Measurements from ENCODE around the gene LRRC53.

Gene LRRC53

GRCh38 chr1:74453277-74453676, 59.1 kb downstream of the LRRC53 start:
- in situ Hi-C loops (cut with HindIII; ENCODE audit: low pct_unique_long_range_greater_than_20kb, low sequenced_read_pairs): no loop called here
- TF ChIP-seq JUND (IDR thresholded peaks at IDR 0.05; ENCODE audit: low read depth): no peak
- DNase-seq (ENCODE audit: low read depth in 1 of 2, low spot score in 1 of 2): no peak

DNA sequence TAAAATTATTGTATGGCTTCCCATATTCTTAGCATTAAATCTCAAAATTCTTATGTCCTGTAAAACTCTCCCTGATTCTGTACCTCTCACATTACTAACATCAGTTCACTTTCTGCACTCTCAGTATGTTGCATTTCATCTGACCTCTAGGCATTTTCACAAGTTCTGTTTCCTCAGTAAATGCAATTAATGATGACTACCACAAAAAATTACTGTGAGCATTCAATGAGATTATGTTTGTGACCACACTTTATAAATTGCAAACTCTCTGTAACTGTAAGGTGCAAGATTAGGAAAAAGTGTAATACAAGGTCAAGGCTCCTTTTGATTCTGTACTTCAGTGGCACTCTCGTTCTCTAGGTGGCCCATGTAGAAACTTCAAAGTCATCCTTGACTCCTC, 60.4 kb downstream of the LRRC53 start:
- TF ChIP-seq JUND (IDR thresholded peaks at IDR 0.05; ENCODE audit: low read depth): no peak
- in situ Hi-C loops (cut with HindIII; ENCODE audit: low pct_unique_long_range_greater_than_20kb, low sequenced_read_pairs): no loop called here
- DNase-seq (ENCODE audit: low read depth in 1 of 2, low spot score in 1 of 2): no peak

GRCh38 chr1:74437035-74437434, 75.4 kb downstream of the LRRC53 start:
- no peak for DNase-seq (ENCODE audit: low read depth in 1 of 2, low spot score in 1 of 2)
- no peak for TF ChIP-seq JUND (IDR thresholded peaks at IDR 0.05; ENCODE audit: low read depth)
- in situ Hi-C loops (cut with HindIII; ENCODE audit: low pct_unique_long_range_greater_than_20kb, low sequenced_read_pairs): no loop called here

- in situ Hi-C loops (cut with HindIII; ENCODE audit: low pct_unique_long_range_greater_than_20kb, low sequenced_read_pairs): no loop called here
- no peak for TF ChIP-seq JUND (IDR thresholded peaks at IDR 0.05; ENCODE audit: low read depth)
- DNase-seq (ENCODE audit: low read depth in 1 of 2, low spot score in 1 of 2): no peak
Observed at GRCh38 chr1:74436078-74436477, 76.3 kb downstream of the LRRC53 start.

GRCh38 chr1:74434321-74434720, 78.1 kb downstream of the LRRC53 start:
- in situ Hi-C loops (cut with HindIII; ENCODE audit: low pct_unique_long_range_greater_than_20kb, low sequenced_read_pairs): no loop called here
- DNase-seq (ENCODE audit: low read depth in 1 of 2, low spot score in 1 of 2): no peak
- TF ChIP-seq JUND (IDR thresholded peaks at IDR 0.05; ENCODE audit: low read depth): no peak

DNA sequence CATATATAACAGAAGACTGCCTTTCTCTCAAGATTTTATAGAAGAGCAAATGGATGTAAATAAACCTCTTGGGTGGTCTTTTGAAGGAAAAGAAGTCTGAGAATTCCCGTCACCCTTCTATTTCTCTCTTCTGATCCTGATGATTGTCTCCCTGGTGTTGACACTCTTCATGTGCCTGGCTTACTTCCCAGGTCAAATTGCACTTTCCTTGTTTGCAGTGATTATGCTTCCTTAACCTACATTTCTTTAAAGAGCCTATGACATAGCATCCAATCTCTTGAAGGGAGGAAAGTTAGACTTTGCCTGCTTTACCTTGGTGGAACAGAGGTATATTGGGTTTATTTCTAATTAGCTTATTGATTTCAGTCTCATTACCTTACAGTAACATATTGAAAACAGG, 80.1 kb downstream of the LRRC53 start:
- DNase-seq (ENCODE audit: low read depth in 1 of 2, low spot score in 1 of 2): peak in 1 of 2 experiments; percentile 54
- in situ Hi-C loops (cut with HindIII; ENCODE audit: low pct_unique_long_range_greater_than_20kb, low sequenced_read_pairs): no loop called here
- no peak for TF ChIP-seq JUND (IDR thresholded peaks at IDR 0.05; ENCODE audit: low read depth)

DNA sequence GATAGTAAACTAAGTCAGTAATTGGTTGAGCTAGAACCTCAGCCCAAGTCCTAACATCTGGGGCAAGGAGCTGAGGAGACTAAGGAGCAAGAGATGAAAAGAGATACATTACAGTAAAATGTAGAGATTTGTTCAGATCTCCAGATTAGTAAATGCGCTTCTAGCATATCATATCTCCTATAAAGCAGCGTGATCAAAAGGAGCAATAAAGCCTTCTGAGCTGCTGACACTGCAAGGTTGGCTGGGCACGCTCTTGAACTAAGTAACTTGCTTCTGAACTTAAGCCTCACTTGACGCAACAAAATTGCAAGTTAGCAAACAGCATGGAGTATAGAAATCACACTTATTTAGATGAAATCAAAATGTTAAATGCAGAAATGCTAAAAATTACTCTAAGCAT, 80.9 kb downstream of the LRRC53 start:
- in situ Hi-C loops (cut with HindIII; ENCODE audit: low pct_unique_long_range_greater_than_20kb, low sequenced_read_pairs): no loop called here

DNA sequence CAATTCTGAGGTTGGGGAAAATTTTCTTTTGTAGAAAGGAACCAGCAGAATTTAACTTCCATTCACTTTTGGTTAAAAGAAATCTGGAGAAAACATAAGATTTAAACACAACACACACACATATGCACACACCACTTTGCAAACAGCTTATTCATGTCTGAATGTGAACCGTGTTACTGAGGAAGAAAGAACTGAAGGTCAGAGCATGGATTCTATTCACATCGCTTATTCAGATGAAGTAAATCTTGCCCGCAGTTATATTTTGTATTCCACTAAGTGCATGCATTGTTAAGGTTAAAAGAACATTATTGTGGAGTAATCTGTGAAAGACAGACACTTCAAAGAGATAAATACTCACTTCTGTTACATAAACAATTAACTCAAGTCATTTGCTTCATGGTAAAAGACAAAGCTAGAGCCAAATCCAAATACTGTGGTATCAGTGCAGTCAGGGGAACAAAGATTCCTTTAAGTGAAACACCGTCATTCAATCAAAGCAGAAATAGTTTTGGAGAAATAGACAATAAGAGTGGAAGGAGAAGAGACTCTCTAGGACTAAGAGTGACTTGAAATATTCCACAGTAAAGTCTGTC, 82.0 kb downstream of the LRRC53 start:
- in situ Hi-C loops (cut with HindIII; ENCODE audit: low pct_unique_long_range_greater_than_20kb, low sequenced_read_pairs): no loop called here
- no peak for DNase-seq (ENCODE audit: low read depth in 1 of 2, low spot score in 1 of 2)
- no peak for TF ChIP-seq JUND (IDR thresholded peaks at IDR 0.05; ENCODE audit: low read depth)

More for the DNA sequence above, 80.9 kb downstream of the LRRC53 start:
- DNase-seq (ENCODE audit: low read depth in 1 of 2, low spot score in 1 of 2): no peak
- no peak for TF ChIP-seq JUND (IDR thresholded peaks at IDR 0.05; ENCODE audit: low read depth)

- DNase-seq (ENCODE audit: low read depth in 1 of 2, low spot score in 1 of 2): no peak
- no peak for TF ChIP-seq JUND (IDR thresholded peaks at IDR 0.05; ENCODE audit: low read depth)
- in situ Hi-C loops (cut with HindIII; ENCODE audit: low pct_unique_long_range_greater_than_20kb, low sequenced_read_pairs): no loop called here
Observed at GRCh38 chr1:74429580-74429979, 82.8 kb downstream of the LRRC53 start.

DNA sequence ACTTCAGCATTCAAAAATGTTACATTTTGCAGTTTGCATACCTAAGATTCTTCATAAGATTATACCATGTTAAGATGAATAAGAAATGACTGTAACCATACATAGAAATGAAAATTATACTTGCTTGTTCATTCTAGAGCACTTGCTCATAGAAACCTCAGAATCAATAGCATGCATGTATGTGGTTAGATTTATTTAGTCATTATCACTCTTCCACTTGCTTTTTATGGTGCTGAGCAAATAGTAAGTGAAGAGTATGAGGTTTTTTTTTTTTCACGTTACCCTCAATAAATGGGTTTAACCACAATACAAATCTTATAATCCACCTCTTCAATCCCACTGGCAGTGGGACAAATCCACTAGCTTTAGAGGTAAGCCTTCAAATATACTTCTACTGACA, 84.7 kb downstream of the LRRC53 start:
- no peak for DNase-seq (ENCODE audit: low read depth in 1 of 2, low spot score in 1 of 2)
- in situ Hi-C loops (cut with HindIII; ENCODE audit: low pct_unique_long_range_greater_than_20kb, low sequenced_read_pairs): no loop called here
- no peak for TF ChIP-seq JUND (IDR thresholded peaks at IDR 0.05; ENCODE audit: low read depth)

DNA sequence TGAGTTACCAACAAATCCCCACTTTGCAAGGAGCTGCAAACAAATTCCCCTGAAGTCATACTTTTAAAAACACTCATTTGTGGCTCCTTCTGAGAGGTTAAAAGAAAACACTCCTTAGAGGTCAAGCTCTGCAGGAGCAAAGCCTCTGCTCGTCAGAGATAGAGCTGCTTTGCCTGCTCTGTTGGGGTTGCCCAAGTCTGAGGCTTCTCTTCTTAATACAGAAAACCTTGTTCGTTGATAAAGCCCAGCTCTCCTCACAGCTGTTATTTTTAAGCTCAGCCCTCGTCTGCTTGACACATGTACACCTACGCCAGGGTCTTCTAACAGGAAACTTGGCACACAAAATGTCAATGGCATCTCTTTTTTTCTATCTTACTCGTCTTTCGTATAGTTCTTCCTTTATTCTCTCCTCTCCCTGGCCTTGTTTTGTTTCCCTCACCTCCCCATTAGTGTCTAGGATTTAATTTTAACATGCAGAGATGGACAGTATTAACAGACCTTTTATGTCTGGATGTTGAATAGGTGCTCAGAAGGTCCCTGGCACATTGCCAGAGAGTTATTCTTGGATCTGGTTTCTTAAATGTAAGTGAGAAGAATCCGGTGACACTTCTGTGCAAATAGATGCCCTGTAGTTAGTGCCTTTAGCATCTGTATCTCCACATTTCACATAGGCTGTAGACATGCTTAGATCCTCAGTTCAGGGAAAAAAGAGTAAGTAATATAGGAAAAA, 86.0 kb downstream of the LRRC53 start:
- DNase-seq (ENCODE audit: low read depth in 1 of 2, low spot score in 1 of 2): peak in 1 of 2 experiments; percentile 15
- in situ Hi-C loops (cut with HindIII; ENCODE audit: low pct_unique_long_range_greater_than_20kb, low sequenced_read_pairs): no loop called here
- no peak for TF ChIP-seq JUND (IDR thresholded peaks at IDR 0.05; ENCODE audit: low read depth)

- TF ChIP-seq JUND (IDR thresholded peaks at IDR 0.05; ENCODE audit: low read depth): no peak
- in situ Hi-C loops (cut with HindIII; ENCODE audit: low pct_unique_long_range_greater_than_20kb, low sequenced_read_pairs): no loop called here
- no peak for DNase-seq (ENCODE audit: low read depth in 1 of 2, low spot score in 1 of 2)
Observed at GRCh38 chr1:74425676-74426075, 86.7 kb downstream of the LRRC53 start.

DNA sequence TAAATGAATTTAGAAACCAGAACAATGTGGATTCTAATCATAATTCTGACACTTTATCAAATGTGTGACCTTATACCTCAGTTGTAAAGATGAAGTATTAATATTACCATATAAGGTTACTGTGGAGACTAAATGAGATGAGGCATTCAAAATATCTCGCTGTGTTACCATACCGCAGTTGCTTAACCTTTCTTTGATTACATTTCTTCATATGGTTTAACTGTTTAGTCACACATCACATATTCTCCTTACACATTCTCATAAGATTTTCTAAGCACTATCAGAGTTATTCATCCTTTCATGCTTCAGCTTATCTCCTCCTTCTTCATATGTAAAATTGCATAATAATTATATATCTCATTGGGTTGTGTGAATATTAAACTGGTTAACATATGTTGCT, 88.9 kb downstream of the LRRC53 start:
- in situ Hi-C loops (cut with HindIII; ENCODE audit: low pct_unique_long_range_greater_than_20kb, low sequenced_read_pairs): no loop called here
- TF ChIP-seq JUND (IDR thresholded peaks at IDR 0.05; ENCODE audit: low read depth): no peak
- no peak for DNase-seq (ENCODE audit: low read depth in 1 of 2, low spot score in 1 of 2)
